Measurements from ENCODE around the gene C1orf94.

The C1orf94 gene

DNA sequence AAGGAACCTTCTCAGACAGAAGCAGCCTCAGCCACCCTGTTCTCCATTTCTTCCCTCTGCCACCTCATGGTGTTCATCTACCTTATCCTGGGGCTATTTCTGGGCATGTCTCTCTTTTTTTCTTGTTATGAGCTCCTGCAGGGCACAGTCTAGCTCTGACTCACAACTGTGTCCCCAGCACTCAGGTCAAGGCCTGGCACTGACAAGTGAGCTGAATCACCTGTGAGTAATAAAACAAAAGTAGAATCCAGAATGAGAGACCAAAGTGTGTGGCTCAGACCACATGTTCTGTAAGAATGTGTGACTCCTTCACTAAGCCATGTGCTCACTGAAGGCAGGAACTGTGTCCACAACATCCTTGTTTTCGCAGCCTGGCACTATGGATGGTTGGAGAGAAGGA is 23.2 kb downstream of the C1orf94 start:
- Histone ChIP-seq H3K4me3 (no peak overlapping the region), H3K27ac (no peak overlapping the region)
- no peak for DNase-seq (ENCODE audit: low spot score)
- TF ChIP-seq, protein P1, sequence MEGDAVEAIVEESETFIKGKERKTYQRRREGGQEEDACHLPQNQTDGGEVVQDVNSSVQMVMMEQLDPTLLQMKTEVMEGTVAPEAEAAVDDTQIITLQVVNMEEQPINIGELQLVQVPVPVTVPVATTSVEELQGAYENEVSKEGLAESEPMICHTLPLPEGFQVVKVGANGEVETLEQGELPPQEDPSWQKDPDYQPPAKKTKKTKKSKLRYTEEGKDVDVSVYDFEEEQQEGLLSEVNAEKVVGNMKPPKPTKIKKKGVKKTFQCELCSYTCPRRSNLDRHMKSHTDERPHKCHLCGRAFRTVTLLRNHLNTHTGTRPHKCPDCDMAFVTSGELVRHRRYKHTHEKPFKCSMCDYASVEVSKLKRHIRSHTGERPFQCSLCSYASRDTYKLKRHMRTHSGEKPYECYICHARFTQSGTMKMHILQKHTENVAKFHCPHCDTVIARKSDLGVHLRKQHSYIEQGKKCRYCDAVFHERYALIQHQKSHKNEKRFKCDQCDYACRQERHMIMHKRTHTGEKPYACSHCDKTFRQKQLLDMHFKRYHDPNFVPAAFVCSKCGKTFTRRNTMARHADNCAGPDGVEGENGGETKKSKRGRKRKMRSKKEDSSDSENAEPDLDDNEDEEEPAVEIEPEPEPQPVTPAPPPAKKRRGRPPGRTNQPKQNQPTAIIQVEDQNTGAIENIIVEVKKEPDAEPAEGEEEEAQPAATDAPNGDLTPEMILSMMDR (IDR thresholded peaks at IDR 0.05): no peak

DNA sequence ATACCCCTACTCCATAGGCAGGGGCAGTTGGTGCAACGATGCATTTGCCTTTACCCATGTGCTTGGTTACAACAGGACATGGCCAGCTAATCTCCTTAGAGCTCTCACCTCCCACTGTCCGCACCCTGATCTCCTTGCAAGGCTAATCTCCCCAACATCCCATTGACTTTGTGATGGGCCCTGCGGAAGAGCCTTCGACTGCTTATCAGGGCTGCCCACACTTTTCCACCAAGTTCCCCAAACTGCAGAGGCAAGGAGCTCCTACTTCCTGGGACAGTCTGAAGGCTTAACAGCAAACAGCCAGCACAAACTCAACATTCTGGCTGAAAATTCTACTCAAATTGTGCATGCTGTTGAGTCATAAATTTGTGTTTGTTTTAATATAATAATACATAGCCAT is 36.0 kb downstream of the C1orf94 start:
- no peak overlapping the region for H3K4me3 ChIP-seq
- TF ChIP-seq, protein P1 (IDR thresholded peaks at IDR 0.05): no peak
- no peak for DNase-seq (ENCODE audit: low spot score)
- no peak overlapping the region for H3K27ac ChIP-seq

DNA sequence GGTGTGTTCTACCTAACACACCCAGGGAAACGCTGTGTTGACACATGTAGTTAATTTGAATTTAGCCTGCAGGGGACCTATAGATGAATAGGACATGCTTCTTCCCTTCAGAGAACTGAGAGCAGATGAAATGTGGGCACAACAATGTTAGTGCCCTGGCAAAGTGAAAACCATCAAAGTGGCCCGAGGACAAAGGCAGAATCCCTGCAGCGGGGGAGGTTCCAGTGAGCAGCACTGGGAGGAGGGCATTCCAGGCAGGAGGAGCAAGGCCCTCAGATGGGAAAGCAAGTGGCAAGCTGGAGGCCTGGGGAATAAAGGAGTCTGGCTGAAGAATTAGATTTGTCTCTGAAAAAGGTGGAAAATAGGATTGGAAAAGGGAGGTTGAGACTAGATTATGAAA is 37.2 kb downstream of the C1orf94 start:
- Histone ChIP-seq H3K27ac (no peak overlapping the region), H3K4me3 (no peak overlapping the region)
- TF ChIP-seq, protein P1 (IDR thresholded peaks at IDR 0.05): no peak
- no peak for DNase-seq (ENCODE audit: low spot score)

DNA sequence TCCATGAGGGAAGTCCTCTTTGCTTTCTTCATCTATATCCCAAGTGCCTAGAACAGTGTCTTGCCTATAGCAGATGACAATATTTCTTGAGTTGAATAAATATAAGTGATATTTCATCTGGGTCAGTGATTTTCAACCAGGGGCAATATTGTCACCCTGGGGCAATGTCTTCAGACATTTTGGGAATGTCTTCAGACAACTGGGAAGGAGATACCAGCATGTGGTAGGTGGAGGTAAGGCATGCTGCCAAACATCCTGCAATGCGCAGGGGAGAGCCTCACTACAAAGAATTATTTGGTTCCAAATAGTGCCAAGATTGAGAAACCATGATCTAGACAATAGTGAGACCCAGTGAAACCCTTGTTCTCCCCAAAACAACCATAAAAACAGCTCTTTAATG is 54.7 kb downstream of the C1orf94 start:
- Histone ChIP-seq H3K27ac (no peak overlapping the region), H3K4me3 (no peak overlapping the region)
- DNase-seq (ENCODE audit: low spot score): no peak
- TF ChIP-seq, protein P1 (IDR thresholded peaks at IDR 0.05): no peak

DNA sequence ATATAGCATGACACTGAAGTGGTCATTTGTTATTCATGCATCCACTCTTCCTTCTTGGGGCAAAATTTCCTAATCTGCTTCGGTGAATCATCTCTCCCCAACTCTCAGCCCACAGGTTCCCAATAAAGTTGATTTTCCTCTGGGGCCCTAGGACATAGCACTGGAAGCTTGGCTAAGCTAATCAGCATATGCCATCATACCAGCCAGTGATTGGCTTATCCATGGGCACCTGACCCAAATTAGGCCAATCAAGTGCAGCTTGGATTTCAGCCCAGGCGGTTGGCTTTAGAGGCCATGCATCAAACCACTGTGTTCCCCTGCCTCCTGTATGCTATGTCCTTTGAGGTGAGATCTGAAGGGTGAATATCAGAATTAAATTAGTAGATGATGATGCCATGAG is 58.9 kb downstream of the C1orf94 start:
- no peak overlapping the region for H3K4me3 ChIP-seq
- TF ChIP-seq, protein P1 (IDR thresholded peaks at IDR 0.05): no peak
- H3K27ac ChIP-seq: no peak overlapping the region
- no peak for DNase-seq (ENCODE audit: low spot score)

DNA sequence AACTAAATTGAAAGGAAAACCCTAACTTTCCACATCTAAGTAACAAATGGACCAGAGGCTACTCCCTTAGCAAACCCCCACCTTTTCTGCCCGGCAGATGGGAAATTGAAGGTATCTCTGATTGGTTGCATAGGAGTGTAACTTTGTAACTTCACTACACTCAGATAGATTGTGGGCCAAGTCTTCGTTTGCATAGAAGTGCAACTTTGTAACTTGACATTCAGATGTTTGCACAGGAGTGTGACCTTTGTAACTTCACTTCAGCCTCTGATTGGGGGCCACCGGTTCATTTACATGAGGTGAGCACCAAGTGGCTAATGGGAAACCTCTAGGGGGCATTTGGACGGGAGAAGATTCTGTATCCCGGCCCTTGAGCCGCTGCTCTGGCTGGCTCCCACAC is 59.4 kb downstream of the C1orf94 start:
- DNase-seq (ENCODE audit: low spot score): no peak
- no peak overlapping the region for H3K4me3 ChIP-seq
- TF ChIP-seq, protein P1 (IDR thresholded peaks at IDR 0.05): no peak
- H3K27ac ChIP-seq: no peak overlapping the region

DNA sequence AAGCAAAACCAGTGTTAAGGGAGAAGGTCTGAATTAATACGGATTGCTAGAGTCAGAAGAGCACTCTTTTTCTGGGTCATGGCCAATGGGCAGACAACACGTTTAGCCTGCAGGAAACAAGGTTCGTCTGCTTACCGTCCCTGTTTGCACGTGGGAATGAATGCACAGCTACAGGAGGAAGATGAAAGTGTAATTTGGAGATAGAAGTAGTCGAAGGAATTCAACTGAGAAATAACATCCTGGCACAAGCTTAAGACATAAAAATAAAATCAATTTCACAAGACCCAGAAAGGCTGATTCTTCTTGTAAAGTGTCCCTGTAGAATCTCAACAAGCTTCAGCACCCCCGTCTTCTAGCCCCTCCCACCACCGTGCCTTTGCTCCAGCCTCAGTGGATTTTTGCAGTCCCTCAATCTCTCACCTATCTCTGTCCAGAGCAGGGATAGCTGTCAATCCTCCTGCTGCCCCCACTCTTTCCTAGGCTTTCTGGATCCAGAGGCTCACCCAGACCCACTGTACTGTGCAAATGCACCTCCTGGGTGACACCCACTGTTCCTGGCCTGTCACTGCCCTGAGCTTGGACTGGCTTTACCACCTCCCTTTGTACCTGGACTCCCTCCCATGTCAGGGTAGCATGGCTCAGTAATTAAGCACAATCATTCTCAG is 60.6 kb downstream of the C1orf94 start:
- TF ChIP-seq, protein P1 (IDR thresholded peaks at IDR 0.05): no peak
- no peak for DNase-seq (ENCODE audit: low spot score)
- H3K4me3 ChIP-seq: no peak overlapping the region
- H3K27ac ChIP-seq: no peak overlapping the region
